NCI-H2081 (cell line): ENCODE measurements around the gene WNT7A.

ENCODE experiments used
- DNase-seq, 2 experiments: peaks; one replicate each; lab custom pipeline; 2025; lab: John Stamatoyannopoulos, UW

Gene WNT7A

GRCh38 chr3:13845806-13846205, 34.1 kb downstream of the WNT7A start:
- no peak for DNase-seq

GRCh38 chr3:13844911-13845310, 35.0 kb downstream of the WNT7A start:
- DNase-seq: no peak

- DNase-seq: no peak
Observed at GRCh38 chr3:13844286-13844685, 35.6 kb downstream of the WNT7A start.

- no peak for DNase-seq
Observed at GRCh38 chr3:13843351-13843750, 36.5 kb downstream of the WNT7A start.

GRCh38 chr3:13842226-13842625, 37.6 kb downstream of the WNT7A start:
- DNase-seq: no peak

GRCh38 chr3:13841826-13842225, 38.0 kb downstream of the WNT7A start:
- no peak for DNase-seq

- DNase-seq: no peak
Observed at GRCh38 chr3:13841141-13841540, 38.7 kb downstream of the WNT7A start.

- DNase-seq: no peak
Observed at GRCh38 chr3:13840456-13840855, 39.4 kb downstream of the WNT7A start.

GRCh38 chr3:13839726-13840340, 40.0 kb downstream of the WNT7A start:
- DNase-seq: no peak

GRCh38 chr3:13839253-13839652, 40.6 kb downstream of the WNT7A start:
- no peak for DNase-seq

- no peak for DNase-seq
Observed at GRCh38 chr3:13838421-13838820, 41.5 kb downstream of the WNT7A start.

- DNase-seq: no peak
Observed at GRCh38 chr3:13837751-13838150, 42.1 kb downstream of the WNT7A start.

GRCh38 chr3:13836658-13837587, 42.9 kb downstream of the WNT7A start:
- DNase-seq: no peak

GRCh38 chr3:13835246-13835645, 44.6 kb downstream of the WNT7A start:
- no peak for DNase-seq

GRCh38 chr3:13834258-13835035, 45.4 kb downstream of the WNT7A start:
- no peak for DNase-seq

- no peak for DNase-seq
Observed at GRCh38 chr3:13833506-13834257, 46.2 kb downstream of the WNT7A start.

- no peak for DNase-seq
Observed at GRCh38 chr3:13832130-13832529, 47.7 kb downstream of the WNT7A start.

GRCh38 chr3:13831386-13831996, 48.4 kb downstream of the WNT7A start:
- DNase-seq: no peak

GRCh38 chr3:13829311-13829710, 50.6 kb downstream of the WNT7A start:
- DNase-seq: no peak

- DNase-seq: no peak
Observed at GRCh38 chr3:13828501-13829265, 51.2 kb downstream of the WNT7A start.

GRCh38 chr3:13827699-13828098, 52.2 kb downstream of the WNT7A start:
- no peak for DNase-seq
